SK-N-SH (cell line): ENCODE data around the gene CLEC16A. TPM values are rescaled to one million over a fixed set of nuclear protein-coding genes. Genes with fewer than 3 reads are reported as not detected.
A peak's percentile ranks its signal among the peaks of the same experiment; 100 is the strongest.

Experiments used
- CTCF ChIA-PET: fragments of 300-600, 350-600 bp; formaldehyde crosslinking; extraction: SDS; loops from one replicate; lab custom pipeline; 2021; lab: Yijun Ruan, JAX
- POLR2A ChIA-PET: fragments of 350-600 bp; sonication (Branson Sonifier 250); formaldehyde crosslinking; extraction: SDS; loops from one replicate; lab custom pipeline; 2020; ENCODE audit warnings: antibody characterized with exemption, inconsistent platforms; lab: Yijun Ruan, JAX
- DNase-seq: peaks from one replicate; pipeline ENCODE4 v3.0.0; 2012
- H2AFZ ChIP-seq: fragments of 200-600 bp; sonication (generic); 2 replicates; pipeline ENCODE4 v1.8.1; 2016; ENCODE audit warnings: antibody characterized with exemption, mild to moderate bottlenecking, low read depth
- H3F3A ChIP-seq: fragments of 200-600 bp; sonication (generic); replicated peaks from 2 replicates; pipeline ENCODE3; 2016; ENCODE audit warnings: antibody characterized with exemption, mild to moderate bottlenecking; ENCODE audit not compliant: insufficient read depth
- H3K27ac ChIP-seq, 2 experiments: fragments of 200-500 bp in 1 of 2; fragments of 200-600 bp in 1 of 2; sonication (Bioruptor generic) in 1 of 2; sonication (generic), shearing (Covaris generic) in 1 of 2; 2 replicates each; pipeline versions ENCODE4 v1.5.1 to v1.6.1; 2014 to 2016; ENCODE audit warnings: low read depth in 2 of 2, inconsistent platforms in 1 of 2, low read length in 1 of 2, mild to moderate bottlenecking in 1 of 2, mixed read lengths in 1 of 2
- H3K27me3 ChIP-seq: fragments of 200-600 bp; sonication (generic), shearing (Covaris generic); 2 replicates; pipeline ENCODE4 v1.6.1; 2016; ENCODE audit warnings: mixed run types; ENCODE audit not compliant: insufficient read depth
- H3K36me3 ChIP-seq, 2 experiments: fragments of 200-500 bp in 1 of 2; fragments of 200-600 bp in 1 of 2; sonication (Bioruptor generic) in 1 of 2; sonication (generic) in 1 of 2; replicated peaks in 1 of 2; 2 replicates each; pipeline versions ENCODE3 to v1.5.1; 2014 to 2016; ENCODE audit warnings: low read length in 1 of 2, mild to moderate bottlenecking in 1 of 2; ENCODE audit not compliant: insufficient read depth in 2 of 2, control insufficient read depth in 1 of 2
- H3K4me1 ChIP-seq, 2 experiments: fragments of 200-500 bp in 1 of 2; fragments of 200-600 bp in 1 of 2; sonication (Bioruptor generic) in 1 of 2; sonication (generic), shearing (Covaris generic) in 1 of 2; 2 replicates each; pipeline versions ENCODE4 v1.5.1 to v1.6.1; 2014 to 2016; ENCODE audit warnings: low read depth in 1 of 2, low read length in 1 of 2, mixed run types in 1 of 2; ENCODE audit not compliant: insufficient read depth in 2 of 2, control insufficient read depth in 1 of 2
- H3K4me2 ChIP-seq: fragments of 200-600 bp; sonication (generic), shearing (Covaris generic); 2 replicates; pipeline ENCODE4 v1.6.1; 2017; ENCODE audit warnings: mixed run types
- H3K4me3 ChIP-seq, 2 experiments: fragments of 200-500 bp in 1 of 2; fragments of 200-600 bp in 1 of 2; sonication (Bioruptor generic) in 1 of 2; sonication (generic), shearing (Covaris generic) in 1 of 2; 2 replicates each; pipeline versions ENCODE4 v1.5.1 to v1.8.1; 2014 to 2016; ENCODE audit warnings: low read depth in 2 of 2, inconsistent platforms in 1 of 2, low read length in 1 of 2, mild to moderate bottlenecking in 1 of 2, mixed read lengths in 1 of 2, moderate library complexity in 1 of 2
- H3K79me2 ChIP-seq: fragments of 200-600 bp; sonication (generic); 2 replicates; pipeline ENCODE4 v1.8.1; 2017; ENCODE audit warnings: mild to moderate bottlenecking; ENCODE audit not compliant: insufficient read depth
- H3K9ac ChIP-seq: fragments of 200-600 bp; sonication (generic); 2 replicates; pipeline ENCODE4 v1.6.1; 2017; ENCODE audit warnings: mixed run types
- H3K9me2 ChIP-seq: fragments of 200-600 bp; sonication (generic); 2 replicates; pipeline ENCODE4 v1.6.1; 2017; ENCODE audit warnings: mixed run types
- H3K9me3 ChIP-seq: fragments of 200-600 bp; sonication (generic); 2 replicates; pipeline ENCODE4 v1.6.1; 2017; ENCODE audit warnings: mixed run types, mild to moderate bottlenecking, moderate library complexity
- H4K20me1 ChIP-seq: fragments of 200-600 bp; sonication (generic); 2 replicates; pipeline ENCODE4 v1.6.1; 2017; ENCODE audit warnings: mild to moderate bottlenecking, mixed run types; ENCODE audit not compliant: insufficient read depth
- CHD2 ChIP-seq: fragments of 150-350 bp; IDR thresholded peaks from 2 replicates; pipeline ENCODE4 v1.6.1; 2018; ENCODE audit warnings: low read length; ENCODE audit not compliant: partially characterized antibody
- ELF1 ChIP-seq: IDR thresholded peaks from 2 replicates; pipeline ENCODE4 v1.4.0; 2012
- EZH2phosphoT487 ChIP-seq: fragments of 200-600 bp; sonication (generic); IDR thresholded peaks from 2 replicates; pipeline ENCODE4 v1.6.1; 2017; ENCODE audit warnings: low read depth, mixed run types, mild to moderate bottlenecking, antibody characterized with exemption, moderate library complexity, borderline replicate concordance
- GABPA ChIP-seq: IDR thresholded peaks from 2 replicates; pipeline ENCODE4 v1.4.0; 2012; ENCODE audit warnings: low read depth, mild to moderate bottlenecking
- GATA2 ChIP-seq: sonication (generic); formaldehyde crosslinking; IDR thresholded peaks from 2 replicates; pipeline ENCODE4 v1.5.0; 2020; ENCODE audit warnings: mild to moderate bottlenecking, missing genetic modification reagents
- MEF2A ChIP-seq: IDR thresholded peaks from 2 replicates; pipeline ENCODE4 v1.4.0; 2012; ENCODE audit warnings: low read depth, borderline replicate concordance
- POLR2AphosphoS5 ChIP-seq: IDR thresholded peaks from 2 replicates; pipeline ENCODE4 v1.6.1; 2012; ENCODE audit warnings: low read depth, low read length
- RCOR1 ChIP-seq: fragments of 150-350 bp; IDR thresholded peaks from 2 replicates; pipeline ENCODE4 v1.6.1; 2017; ENCODE audit warnings: antibody characterized with exemption, low read length
- TAF1 ChIP-seq: IDR thresholded peaks from 2 replicates; pipeline ENCODE4 v1.6.1; 2012; ENCODE audit warnings: low read depth, mild to moderate bottlenecking, low read length, moderate library complexity, borderline replicate concordance
- TCF12 ChIP-seq: IDR thresholded peaks from 2 replicates; pipeline ENCODE4 v1.4.0; 2012
- USF1 ChIP-seq: IDR thresholded peaks from 2 replicates; pipeline ENCODE4 v1.4.0; 2012; ENCODE audit warnings: low read depth, borderline replicate concordance
- USF2 ChIP-seq: fragments of 150-350 bp; IDR thresholded peaks from 2 replicates; pipeline ENCODE4 v1.6.1; 2017; ENCODE audit warnings: antibody characterized with exemption, low read length, low read depth, borderline replicate concordance
- YY1 ChIP-seq: IDR thresholded peaks from 2 replicates; pipeline ENCODE4 v1.4.0; 2012; ENCODE audit warnings: low read depth, mild to moderate bottlenecking
- ZBTB33 ChIP-seq: IDR thresholded peaks from 2 replicates; pipeline ENCODE4 v1.4.0; 2012; ENCODE audit warnings: low read depth, borderline replicate concordance
- WGBS: methylation state at CpG from one replicate; pipeline ENCODE4 v1.1.6; 2017; ENCODE audit warnings: low lambda C conversion rate; 5-methylcytosine and 5-hydroxymethylcytosine counted together
- polyA plus RNA-seq, 3 experiments: library from polyadenylated mRNA; depleted of rRNA; stranded (reverse); fragments of >200 nt; gene quantifications; 2 replicates each; pipeline ENCODE4 v1.2.3, GENCODE V29; 2012

The CLEC16A gene
- polyA plus RNA-seq, 1 of the 3 experiments (the other 2 are of a cell fraction): 13.7 TPM

GRCh38 chr16:11159282-11159681 lies 214.9 kb downstream of the CLEC16A start:
- H3K4me2 ChIP-seq: no peak overlapping the region
- H3K27ac ChIP-seq: peak overlapping the region in 1 of 2 experiments; percentile 12; a peak in 1 of 4 replicates
- ChIA-PET POLR2A (interaction anchor here (0.8 kb wide), 1 partner anchor 65 kb away, joined by 3 read pairs; no protein-coding TSS in a partner anchor), CTCF (interaction anchor here (0.7 to 4.4 kb wide), 3 partner anchors 80 to 195 kb away, joined by 3 to 19 read pairs (median 3); partner anchors contain the start of gene SOCS1)
- no peaks in the 10 kb centered on the region for H4K20me1 ChIP-seq
- peaks cover 0 to 3% of the 10 kb centered on the region in 2 experiments for H3K36me3 ChIP-seq
- peak; percentile 60 for DNase-seq
- H3K27me3 ChIP-seq: no peaks in the 10 kb centered on the region
- peaks cover 18 to 22% of the 10 kb centered on the region in 2 experiments for H3K4me1 ChIP-seq
- no peak overlapping the region for H2AFZ ChIP-seq
- no peak overlapping the region for H3K9ac ChIP-seq
- WGBS: 80% methylated on average over 4 of the region's 4 CpGs
- H3K79me2 ChIP-seq: no peaks in the 10 kb centered on the region
- H3K4me3 ChIP-seq: no peak overlapping the region
- TF ChIP-seq ZBTB33 (no peak), GATA2 (CRISPR knock-in tag) (0 out of 2 replicates have a peak, but pooled peaks have one; percentile 32), MEF2A (no peak), RCOR1 (0 out of 2 replicates have a peak, but pooled peaks have one; percentile 14), ELF1 (no peak), GABPA (no peak), YY1 (no peak)
- TF ChIP-seq, all 33 proteins: peak for 2
- peaks cover 5% of the 10 kb centered on the region for H3F3A ChIP-seq
- no peaks in the 10 kb centered on the region for H3K9me3 ChIP-seq
- no peaks in the 10 kb centered on the region for H3K9me2 ChIP-seq

GRCh38 chr16:11160676-11161115 lies 216.3 kb downstream of the CLEC16A start:
- Histone ChIP-seq H3K79me2 (no peaks in the 10 kb centered on the region), H3F3A (no peaks in the 10 kb centered on the region), H3K9me3 (no peaks in the 10 kb centered on the region), H3K4me2 (no peak overlapping the region), H3K4me1 (peaks cover 15 to 22% of the 10 kb centered on the region in 2 experiments), H3K9me2 (no peaks in the 10 kb centered on the region), H3K27ac (no peak overlapping the region), H2AFZ (no peak overlapping the region), H3K36me3 (peaks cover 0 to 3% of the 10 kb centered on the region in 2 experiments), H3K4me3 (no peak overlapping the region), H4K20me1 (no peaks in the 10 kb centered on the region), H3K9ac (no peak overlapping the region), H3K27me3 (no peaks in the 10 kb centered on the region)
- ChIA-PET CTCF (no interaction called here), POLR2A (no interaction called here)
- 81% methylated on average over 4 of the region's 4 CpGs for WGBS
- DNase-seq: no peak
- TF ChIP-seq GABPA (no peak), CHD2 (no peak)

- H3K36me3 ChIP-seq: peaks cover 0 to 3% of the 10 kb centered on the region in 2 experiments
- H3K9me2 ChIP-seq: no peaks in the 10 kb centered on the region
- no peak overlapping the region for H3K4me3 ChIP-seq
- peak overlapping the region; percentile 60 for H3K4me2 ChIP-seq
- H3K27me3 ChIP-seq: no peaks in the 10 kb centered on the region
- H2AFZ ChIP-seq: no peak overlapping the region
- DNase-seq: no peak
- CTCF ChIA-PET: interaction anchor here (1.1 kb wide), 1 partner anchor 197 kb away, joined by 3 read pairs; no protein-coding TSS in a partner anchor
- no peaks in the 10 kb centered on the region for H3F3A ChIP-seq
- peaks cover 15 to 22% of the 10 kb centered on the region in 2 experiments for H3K4me1 ChIP-seq
- no peaks in the 10 kb centered on the region for H4K20me1 ChIP-seq
- no peak overlapping the region for H3K27ac ChIP-seq
- H3K9me3 ChIP-seq: no peaks in the 10 kb centered on the region
- H3K9ac ChIP-seq: no peak overlapping the region
- POLR2A ChIA-PET: no interaction called here
- TF ChIP-seq TAF1 (no peak), EZH2phosphoT487 (no peak), USF2 (no peak), USF1 (no peak), TCF12 (no peak), POLR2AphosphoS5 (no peak), ELF1 (no peak)
- TF ChIP-seq, all 33 proteins: peak for 0
- WGBS: 80% methylated on average over 6 of the region's 6 CpGs
- H3K79me2 ChIP-seq: no peaks in the 10 kb centered on the region
Observed at GRCh38 chr16:11161439-11161838, 217.1 kb downstream of the CLEC16A start.
